Tibial nerve (tissue), 4 donors: ENCODE results near the gene PHC2. TPM values are rescaled to one million over a fixed set of nuclear protein-coding genes. Genes with fewer than 3 reads are reported as not detected.

Experiments used
- DNase-seq, 2 donors: peaks; one replicate each; pipeline ENCODE4 v3.0.0-alpha.2; 2019; ENCODE audit warnings: low spot score in 2 of 2
- H3K27ac ChIP-seq, 4 donors: fragments of 200-600 bp; sonication (generic) in 3 of 4; one replicate each; pipeline ENCODE4 v1.5.1; 2017 to 2019; ENCODE audit warnings: mild to moderate bottlenecking in 1 of 4
- H3K27me3 ChIP-seq, 2 donors: fragments of 200-600 bp; sonication (generic) in 1 of 2; one replicate each; pipeline versions ENCODE4 v1.5.1 to v1.6.0; 2017 to 2019
- H3K36me3 ChIP-seq, 3 donors: fragments of 200-600 bp; sonication (generic); one replicate each; pipeline ENCODE4 v1.5.1; 2018 to 2019
- H3K4me1 ChIP-seq, 4 donors: fragments of 200-600 bp; sonication (generic) in 3 of 4; one replicate each; pipeline ENCODE4 v1.5.1; 2017 to 2019
- H3K4me3 ChIP-seq, 4 donors: fragments of 200-600 bp; sonication (generic) in 3 of 4; one replicate each; pipeline ENCODE4 v1.5.1; 2017 to 2019; ENCODE audit warnings: mild to moderate bottlenecking in 1 of 4, moderate library complexity in 1 of 4
- H3K9me3 ChIP-seq, 4 donors: fragments of 200-600 bp; sonication (generic) in 3 of 4; one replicate each; pipeline ENCODE4 v1.5.1; 2017 to 2019
- CTCF ChIP-seq, 5 experiments: fragments of 200-600 bp in 3 of 5; fragments of 450-650 bp in 2 of 5; sonication (generic) in 3 of 5; IDR thresholded peaks; one replicate each; pipeline ENCODE4 v1.5.1; 2016 to 2019; ENCODE audit warnings: antibody characterized with exemption in 5 of 5, mild to moderate bottlenecking in 3 of 5, moderate library complexity in 2 of 5
- EP300 ChIP-seq, 2 donors: sonication (generic); formaldehyde crosslinking; IDR thresholded peaks; one replicate each; pipeline ENCODE4 v1.6.1; 2017; ENCODE audit warnings: antibody characterized with exemption in 2 of 2, mild to moderate bottlenecking in 1 of 2
- POLR2A ChIP-seq, 2 donors: fragments of 450-650 bp; IDR thresholded peaks; one replicate each; pipeline ENCODE4 v1.6.1; 2017; ENCODE audit warnings: antibody characterized with exemption in 2 of 2, mild to moderate bottlenecking in 2 of 2, moderate library complexity in 2 of 2
- WGBS, 2 donors: methylation state at CpG; one replicate each; pipeline ENCODE4 v1.1.5; 2018; 5-methylcytosine and 5-hydroxymethylcytosine counted together
- total RNA-seq, 4 donors: library from RNA; depleted of rRNA; stranded (reverse); fragments of >200 nt; gene quantifications; one replicate each; pipeline ENCODE4 v1.1.0, GENCODE V29; 2016

Gene PHC2
- total RNA-seq, 4 donors from 2014 or later, result 152 to 458 (median 204) TPM

- WGBS, 2 donors, result 90% methylated on average over 12 to 16 of the region's 16 CpGs
- no peak for DNase-seq
Measured at GRCh38 chr1:33354707-33355316, 76.1 kb downstream of the PHC2 start.

GRCh38 chr1:33353531-33353930 lies 77.4 kb downstream of the PHC2 start:
- no peak for DNase-seq
- no peak overlapping the region for H3K4me3 ChIP-seq
- H3K4me1 ChIP-seq, result peaks cover 0 to 14% (median 0%) of the 10 kb centered on the region in 4 donors
- TF ChIP-seq EP300 (IDR thresholded peaks at IDR 0.05) (no peak), POLR2A (IDR thresholded peaks at IDR 0.05) (no peak), CTCF (IDR thresholded peaks at IDR 0.05) (no peak)
- H3K36me3 ChIP-seq, result peaks cover 0 to 15% (median 0%) of the 10 kb centered on the region in 3 donors
- H3K27me3 ChIP-seq, result no peaks in the 10 kb centered on the region
- no peak overlapping the region for H3K27ac ChIP-seq
- no peaks in the 10 kb centered on the region for H3K9me3 ChIP-seq
- 90% methylated on average over 5 of the region's 5 CpGs for WGBS, 2 donors

More at GRCh38 chr1:33354707-33355316, 76.1 kb downstream of the PHC2 start:
- H3K9me3 ChIP-seq, result no peaks in the 10 kb centered on the region
- H3K4me3 ChIP-seq, result no peak overlapping the region
- peaks cover 0 to 14% (median 0%) of the 10 kb centered on the region in 4 donors for H3K4me1 ChIP-seq
- H3K27ac ChIP-seq, result no peak overlapping the region
- H3K27me3 ChIP-seq, result no peaks in the 10 kb centered on the region
- H3K36me3 ChIP-seq, result peaks cover 0 to 15% (median 0%) of the 10 kb centered on the region in 3 donors
- TF ChIP-seq CTCF (IDR thresholded peaks at IDR 0.05) (no peak), EP300 (IDR thresholded peaks at IDR 0.05) (no peak), POLR2A (IDR thresholded peaks at IDR 0.05) (no peak)

GRCh38 chr1:33351281-33351660 lies 79.6 kb downstream of the PHC2 start:
- DNase-seq, result no peak
- TF ChIP-seq EP300 (IDR thresholded peaks at IDR 0.05) (no peak), POLR2A (IDR thresholded peaks at IDR 0.05) (no peak), CTCF (IDR thresholded peaks at IDR 0.05) (no peak)
- Histone ChIP-seq H3K27ac (peak overlapping the region in 1 of 4 donors; percentile 92), H3K4me3 (no peak overlapping the region), H3K27me3 (no peaks in the 10 kb centered on the region), H3K4me1 (peaks cover 0 to 28% (median 12%) of the 10 kb centered on the region in 4 donors), H3K36me3 (peaks cover 0 to 15% (median 0%) of the 10 kb centered on the region in 3 donors), H3K9me3 (no peaks in the 10 kb centered on the region)
- 89 to 94% methylated on average over 6 of the region's 6 CpGs for WGBS, 2 donors

GRCh38 chr1:33350611-33351280 lies 80.1 kb downstream of the PHC2 start:
- H3K4me1 ChIP-seq, result peaks cover 0 to 33% (median 17%) of the 10 kb centered on the region in 4 donors
- H3K36me3 ChIP-seq, result peaks cover 0 to 15% (median 0%) of the 10 kb centered on the region in 3 donors
- H3K4me3 ChIP-seq, result peak overlapping the region in 3 of 4 donors; percentile 49 to 99 (median 86)
- H3K27me3 ChIP-seq, result no peaks in the 10 kb centered on the region
- TF ChIP-seq CTCF (IDR thresholded peaks at IDR 0.05) (no peak), POLR2A (IDR thresholded peaks at IDR 0.05) (no peak), EP300 (IDR thresholded peaks at IDR 0.05) (no peak)
- 44 to 52% methylated on average over 6 of the region's 6 CpGs for WGBS, 2 donors
- no peak for DNase-seq
- H3K9me3 ChIP-seq, result no peaks in the 10 kb centered on the region
- H3K27ac ChIP-seq, result peak overlapping the region; percentile 84 to 94 (median 88)
